ENCODE results near the gene ZNF532.

The ZNF532 gene

DNA sequence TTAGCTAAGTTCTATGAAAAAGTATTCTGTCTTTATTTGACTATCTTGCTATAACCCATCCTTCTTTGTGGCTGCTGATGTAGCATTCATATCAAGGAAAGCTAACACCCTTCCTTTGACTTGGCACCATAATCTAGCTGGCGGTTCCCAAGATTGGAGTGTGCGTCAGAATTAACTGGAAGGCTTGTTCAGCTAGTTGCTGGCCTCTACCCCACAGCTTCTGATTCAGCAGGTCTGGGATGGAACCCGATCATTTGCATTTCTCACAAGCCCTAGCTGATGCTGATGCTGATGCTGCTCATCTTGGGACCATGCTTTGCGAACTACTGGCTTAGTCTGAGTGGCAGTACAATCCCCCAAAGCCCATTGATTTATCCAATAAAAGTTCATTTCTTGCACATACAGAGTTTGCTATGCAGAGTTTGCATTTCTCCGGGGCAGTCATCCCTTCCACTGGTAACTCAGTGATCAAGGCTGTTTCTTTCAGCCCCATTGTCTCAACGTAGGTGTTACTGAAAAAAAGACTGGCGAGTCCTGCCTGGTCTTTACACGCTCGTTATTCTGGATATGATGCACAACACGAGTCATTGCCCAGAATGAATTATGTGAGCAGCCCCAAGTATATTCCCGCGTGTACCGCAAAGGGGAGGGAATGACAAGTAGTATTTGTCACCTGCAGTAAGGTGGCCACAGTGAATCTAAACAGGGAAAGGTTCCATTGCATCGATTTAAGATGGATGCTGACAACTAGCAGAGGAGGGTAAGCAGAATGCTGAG is 96.5 kb downstream of the ZNF532 start:
- TF ChIP-seq TAF1 (IDR thresholded peaks at IDR 0.05; ENCODE audit: borderline replicate concordance, insufficient read depth, low read length) (no peak), POLR2AphosphoS5 (IDR thresholded peaks at IDR 0.05; ENCODE audit: low read depth, low read length) (no peak), SIN3A (IDR thresholded peaks at IDR 0.05; ENCODE audit: borderline replicate concordance, insufficient read depth, low read length) (no peak), FOXP2 (optimal IDR thresholded peaks at IDR 0.05; ENCODE audit: borderline replicate concordance, extremely low read depth, extremely low read length, insufficient read depth) (no peak)
- TF ChIP-seq, protein P1, sequence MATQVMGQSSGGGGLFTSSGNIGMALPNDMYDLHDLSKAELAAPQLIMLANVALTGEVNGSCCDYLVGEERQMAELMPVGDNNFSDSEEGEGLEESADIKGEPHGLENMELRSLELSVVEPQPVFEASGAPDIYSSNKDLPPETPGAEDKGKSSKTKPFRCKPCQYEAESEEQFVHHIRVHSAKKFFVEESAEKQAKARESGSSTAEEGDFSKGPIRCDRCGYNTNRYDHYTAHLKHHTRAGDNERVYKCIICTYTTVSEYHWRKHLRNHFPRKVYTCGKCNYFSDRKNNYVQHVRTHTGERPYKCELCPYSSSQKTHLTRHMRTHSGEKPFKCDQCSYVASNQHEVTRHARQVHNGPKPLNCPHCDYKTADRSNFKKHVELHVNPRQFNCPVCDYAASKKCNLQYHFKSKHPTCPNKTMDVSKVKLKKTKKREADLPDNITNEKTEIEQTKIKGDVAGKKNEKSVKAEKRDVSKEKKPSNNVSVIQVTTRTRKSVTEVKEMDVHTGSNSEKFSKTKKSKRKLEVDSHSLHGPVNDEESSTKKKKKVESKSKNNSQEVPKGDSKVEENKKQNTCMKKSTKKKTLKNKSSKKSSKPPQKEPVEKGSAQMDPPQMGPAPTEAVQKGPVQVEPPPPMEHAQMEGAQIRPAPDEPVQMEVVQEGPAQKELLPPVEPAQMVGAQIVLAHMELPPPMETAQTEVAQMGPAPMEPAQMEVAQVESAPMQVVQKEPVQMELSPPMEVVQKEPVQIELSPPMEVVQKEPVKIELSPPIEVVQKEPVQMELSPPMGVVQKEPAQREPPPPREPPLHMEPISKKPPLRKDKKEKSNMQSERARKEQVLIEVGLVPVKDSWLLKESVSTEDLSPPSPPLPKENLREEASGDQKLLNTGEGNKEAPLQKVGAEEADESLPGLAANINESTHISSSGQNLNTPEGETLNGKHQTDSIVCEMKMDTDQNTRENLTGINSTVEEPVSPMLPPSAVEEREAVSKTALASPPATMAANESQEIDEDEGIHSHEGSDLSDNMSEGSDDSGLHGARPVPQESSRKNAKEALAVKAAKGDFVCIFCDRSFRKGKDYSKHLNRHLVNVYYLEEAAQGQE (IDR thresholded peaks at IDR 0.05; ENCODE audit: insufficient read depth in 1 of 2, low read depth in 2 of 2, low read length in 2 of 2): no peak

DNA sequence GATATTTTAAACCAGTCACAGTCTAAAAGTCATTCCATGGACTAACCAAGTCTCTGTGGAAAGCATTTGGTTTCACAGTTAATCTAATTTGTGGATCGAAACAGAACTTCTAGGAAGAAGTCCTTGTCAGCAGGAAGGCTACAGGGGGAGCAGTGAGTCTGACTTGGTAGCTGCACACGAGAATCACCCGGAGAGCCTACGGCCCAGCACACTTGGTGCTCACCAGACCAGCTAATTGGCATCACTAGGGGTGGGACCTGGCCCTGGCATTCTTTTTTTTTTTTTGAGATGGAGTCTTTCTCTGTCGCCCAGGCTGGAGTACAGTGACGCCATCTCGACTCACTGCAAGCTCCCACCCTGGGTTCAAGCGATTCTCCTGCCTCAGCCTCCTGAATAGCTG is 97.7 kb downstream of the ZNF532 start:
- TF ChIP-seq FOXP2 (optimal IDR thresholded peaks at IDR 0.05; ENCODE audit: borderline replicate concordance, extremely low read depth, extremely low read length, insufficient read depth) (no peak), TAF1 (IDR thresholded peaks at IDR 0.05; ENCODE audit: borderline replicate concordance, insufficient read depth, low read length) (no peak), POLR2AphosphoS5 (IDR thresholded peaks at IDR 0.05; ENCODE audit: low read depth, low read length) (no peak), SIN3A (IDR thresholded peaks at IDR 0.05; ENCODE audit: borderline replicate concordance, insufficient read depth, low read length) (no peak)
- TF ChIP-seq, protein P1 (IDR thresholded peaks at IDR 0.05; ENCODE audit: insufficient read depth in 1 of 2, low read depth in 2 of 2, low read length in 2 of 2): no peak

DNA sequence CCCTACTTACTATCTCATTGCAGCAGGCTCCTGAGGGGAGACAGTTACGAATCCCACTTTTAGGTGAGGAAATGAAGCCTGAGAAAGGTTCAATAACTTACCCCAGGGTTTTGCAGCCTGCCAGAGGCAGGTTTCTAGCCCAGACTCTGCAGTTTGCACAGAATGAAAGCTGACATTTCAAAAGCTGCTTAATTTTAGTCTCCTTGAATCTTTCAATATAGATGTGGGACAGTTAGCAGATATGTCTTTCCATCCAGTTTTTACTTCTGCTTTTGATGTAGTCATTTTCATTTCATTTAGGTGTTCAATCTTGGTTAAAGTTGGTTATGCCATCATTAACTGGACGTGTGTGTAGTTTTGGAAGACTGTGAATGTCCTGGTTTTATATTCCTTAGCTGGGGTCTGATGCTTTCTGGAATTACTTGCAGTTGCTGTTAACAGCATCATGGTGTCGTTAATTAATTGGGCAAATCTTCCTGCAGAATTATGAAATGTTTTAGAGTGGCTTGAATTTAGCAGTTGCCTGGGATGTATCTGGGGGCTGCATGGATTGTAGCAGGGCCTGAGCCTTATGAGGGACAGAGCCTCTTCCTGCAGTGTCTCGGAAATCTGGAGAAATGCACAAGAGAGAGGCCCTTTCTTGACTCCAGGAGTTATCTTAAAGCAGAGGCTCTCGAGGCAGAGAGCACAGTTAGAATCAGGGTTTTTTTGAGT is 100.8 kb downstream of the ZNF532 start:
- TF ChIP-seq POLR2AphosphoS5 (IDR thresholded peaks at IDR 0.05; ENCODE audit: low read depth, low read length) (no peak), TAF1 (IDR thresholded peaks at IDR 0.05; ENCODE audit: borderline replicate concordance, insufficient read depth, low read length) (no peak), SIN3A (IDR thresholded peaks at IDR 0.05; ENCODE audit: borderline replicate concordance, insufficient read depth, low read length) (no peak), FOXP2 (optimal IDR thresholded peaks at IDR 0.05; ENCODE audit: borderline replicate concordance, extremely low read depth, extremely low read length, insufficient read depth) (no peak)
- TF ChIP-seq, protein P1 (IDR thresholded peaks at IDR 0.05; ENCODE audit: insufficient read depth in 1 of 2, low read depth in 2 of 2, low read length in 2 of 2): no peak

DNA sequence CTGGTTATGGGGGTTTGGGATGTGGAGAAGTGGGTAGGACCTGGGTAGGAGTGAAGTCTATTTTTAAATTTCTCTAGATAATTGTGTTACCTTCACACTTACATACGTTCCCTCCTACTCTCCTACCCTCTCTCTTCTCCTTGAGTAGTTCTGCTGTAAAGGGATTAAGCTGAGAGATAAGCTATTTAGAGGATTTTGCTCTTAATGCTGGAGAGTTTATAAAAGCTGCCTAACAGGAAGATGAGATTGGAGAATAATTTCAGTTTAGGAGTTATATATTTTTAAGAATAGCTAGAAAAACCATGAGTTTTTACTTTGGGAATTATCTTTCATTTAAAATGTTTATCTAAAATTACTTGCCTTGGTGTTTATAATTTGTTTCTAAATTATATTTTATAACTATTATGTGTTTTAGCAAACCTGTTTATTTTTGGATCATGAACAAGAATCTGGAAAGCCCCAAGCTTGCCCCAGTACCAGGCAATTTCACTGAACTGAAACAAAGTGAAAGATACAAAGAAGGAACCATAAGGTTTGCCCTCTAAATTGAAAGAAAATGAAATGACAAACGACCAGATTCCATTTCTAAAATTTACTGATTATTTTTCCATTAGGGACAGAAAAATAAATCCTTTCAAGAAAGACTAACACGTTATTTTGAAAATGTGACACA is 101.5 kb downstream of the ZNF532 start:
- no peak for TF ChIP-seq TAF1 (IDR thresholded peaks at IDR 0.05; ENCODE audit: borderline replicate concordance, insufficient read depth, low read length)
- no peak for TF ChIP-seq FOXP2 (optimal IDR thresholded peaks at IDR 0.05; ENCODE audit: borderline replicate concordance, extremely low read depth, extremely low read length, insufficient read depth)
- no peak for TF ChIP-seq POLR2AphosphoS5 (IDR thresholded peaks at IDR 0.05; ENCODE audit: low read depth, low read length)
- no peak for TF ChIP-seq SIN3A (IDR thresholded peaks at IDR 0.05; ENCODE audit: borderline replicate concordance, insufficient read depth, low read length)
- TF ChIP-seq, protein P1 (IDR thresholded peaks at IDR 0.05; ENCODE audit: insufficient read depth in 1 of 2, low read depth in 2 of 2, low read length in 2 of 2): no peak
